HG02884 (cell line): ENCODE data around the gene MYADML2.

Experiments used
- ATAC-seq: cut with Tn5 transposase; IDR thresholded peaks from one replicate; pipeline ENCODE4 v1.9.1; 2021; ENCODE audit warnings: mild to moderate bottlenecking, moderate library complexity; ENCODE audit not compliant: unreplicated experiment

MYADML2 gene

DNA sequence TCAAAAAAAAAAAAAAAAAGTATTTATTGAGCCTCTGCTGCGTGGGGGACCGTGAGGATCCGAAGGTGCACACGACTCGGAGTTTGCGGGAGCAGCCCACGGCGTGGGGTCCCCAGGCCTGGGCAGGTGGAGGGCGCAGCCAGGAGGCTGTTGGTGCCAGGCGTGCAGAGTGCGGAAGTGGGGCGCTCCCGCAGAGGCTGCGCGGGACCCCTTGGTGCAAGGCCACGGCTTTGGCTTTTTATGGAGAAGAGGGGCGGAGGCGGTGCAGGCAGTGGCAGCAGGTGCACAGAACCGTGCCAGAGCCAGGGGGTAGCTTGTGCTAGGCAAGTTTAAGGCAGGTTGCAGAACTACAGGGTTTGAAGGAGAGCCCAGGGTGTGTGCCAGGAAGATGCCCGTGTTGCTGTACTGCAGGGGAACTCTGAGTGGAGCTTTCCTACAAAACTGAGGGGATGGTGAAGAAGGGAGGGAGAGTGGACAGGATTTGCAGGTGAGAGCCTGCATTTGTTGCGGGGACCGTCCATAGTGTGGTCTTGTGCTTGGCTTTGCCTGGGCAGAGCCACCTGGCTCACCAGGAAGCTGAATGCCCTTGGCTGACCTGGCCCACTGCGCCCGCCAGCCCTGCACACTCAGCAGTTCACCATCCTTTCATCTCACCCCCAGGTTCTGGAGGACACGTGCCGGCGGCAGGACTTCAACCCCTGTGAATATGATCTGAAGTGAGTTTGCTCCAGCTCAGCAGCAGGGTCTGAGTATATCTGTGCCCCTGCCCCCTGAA lies 31.7 kb upstream of the MYADML2 start:
- ATAC-seq = no peak

DNA sequence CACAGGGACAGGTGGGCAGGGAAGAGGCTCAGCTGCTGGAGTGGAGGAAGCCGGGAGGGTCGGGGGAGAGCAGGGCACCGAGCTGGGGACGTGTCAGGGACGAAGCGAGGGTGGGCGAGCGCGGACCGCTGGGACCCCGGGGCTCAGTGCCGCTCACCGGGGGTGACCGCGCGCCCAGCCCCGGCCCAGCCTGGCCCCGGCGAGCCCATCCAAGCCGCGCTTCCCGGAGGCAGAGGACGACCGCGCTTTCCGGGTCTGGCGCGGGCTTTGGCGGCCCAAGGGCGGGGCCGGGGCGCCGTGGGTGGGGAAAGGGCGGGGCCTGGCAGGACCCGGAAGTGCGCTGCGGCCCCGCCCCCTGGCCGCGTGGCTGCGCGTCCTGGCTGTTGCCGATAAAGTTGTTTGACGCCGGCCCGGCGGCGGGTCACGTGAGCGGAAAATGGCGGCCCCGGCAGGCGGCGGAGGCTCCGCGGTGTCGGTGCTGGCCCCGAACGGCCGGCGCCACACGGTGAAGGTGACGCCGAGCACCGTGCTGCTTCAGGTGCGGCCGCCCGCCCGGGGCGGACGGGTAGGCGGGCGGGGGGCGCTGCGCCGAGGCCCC lies 30.3 kb upstream of the MYADML2 start, which contains the start of gene ASPSCR1:
Gene ASPSCR1 (plus strand): TSS at position 419 of the 598 bp plus-strand sequence. CDS start 18 bp downstream, at position 437.
- ATAC-seq = peak; percentile 79

DNA sequence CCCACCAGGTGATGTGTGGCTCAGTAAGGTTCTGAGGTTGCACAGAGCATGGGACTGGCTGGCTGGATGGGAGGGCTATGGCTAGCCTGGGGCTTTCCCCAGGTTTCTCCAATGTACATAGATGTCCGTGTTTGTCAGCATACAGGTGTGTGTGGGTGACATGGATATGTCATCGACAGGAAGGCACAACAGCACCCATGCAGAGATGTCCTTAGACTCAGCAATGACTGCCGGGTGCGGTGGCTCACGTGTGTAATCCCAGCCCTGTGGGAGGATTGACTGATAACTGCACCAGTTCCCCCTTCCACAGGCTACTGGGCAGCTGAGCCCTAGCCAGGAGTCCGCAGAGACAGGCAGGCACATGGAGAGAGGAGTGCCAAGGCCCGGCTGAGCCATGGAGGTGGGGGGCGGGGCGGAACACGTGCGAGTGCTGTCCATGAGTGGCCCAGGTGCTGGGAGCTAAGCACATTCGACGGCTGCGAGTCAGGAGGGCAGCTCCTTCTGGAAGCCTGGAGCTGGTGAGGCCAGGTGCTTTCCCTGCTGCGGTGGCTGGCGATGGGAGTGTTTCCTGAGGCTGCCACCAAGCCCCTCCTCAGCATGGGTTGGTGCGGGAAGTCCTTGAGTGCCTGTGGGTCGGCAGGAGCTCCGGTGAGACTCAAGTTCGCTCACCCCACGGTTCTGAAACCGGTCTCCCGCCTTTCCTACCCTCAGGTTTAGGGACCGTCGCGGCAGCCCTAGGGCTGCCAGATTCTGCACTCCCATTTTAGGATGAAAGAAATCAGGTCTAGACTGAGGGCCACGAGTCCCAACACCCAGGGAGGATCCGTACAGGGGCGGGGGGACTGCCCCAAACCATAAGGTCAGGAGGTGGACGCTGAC lies 29.5 kb upstream of the MYADML2 start:
- ATAC-seq = no peak

DNA sequence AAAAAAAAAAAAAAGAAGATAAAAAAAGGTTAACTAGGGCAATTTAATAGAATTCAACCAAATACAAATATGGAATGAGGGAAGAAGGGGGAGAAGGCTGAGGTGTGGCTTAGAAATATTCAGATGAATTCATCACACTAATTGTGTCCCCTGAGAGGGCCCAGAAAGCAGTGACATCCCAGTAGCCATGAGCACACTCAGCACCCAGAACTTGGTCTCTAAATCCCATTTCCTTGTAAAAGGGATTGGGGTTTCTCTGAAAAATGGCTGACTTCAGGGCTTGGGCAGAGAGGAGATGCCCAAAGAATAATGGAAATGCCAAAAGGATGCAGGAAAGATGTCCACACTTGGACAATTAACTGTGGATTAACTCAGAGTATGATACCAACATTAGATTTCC lies 26.4 kb upstream of the MYADML2 start:
- no peak for ATAC-seq

DNA sequence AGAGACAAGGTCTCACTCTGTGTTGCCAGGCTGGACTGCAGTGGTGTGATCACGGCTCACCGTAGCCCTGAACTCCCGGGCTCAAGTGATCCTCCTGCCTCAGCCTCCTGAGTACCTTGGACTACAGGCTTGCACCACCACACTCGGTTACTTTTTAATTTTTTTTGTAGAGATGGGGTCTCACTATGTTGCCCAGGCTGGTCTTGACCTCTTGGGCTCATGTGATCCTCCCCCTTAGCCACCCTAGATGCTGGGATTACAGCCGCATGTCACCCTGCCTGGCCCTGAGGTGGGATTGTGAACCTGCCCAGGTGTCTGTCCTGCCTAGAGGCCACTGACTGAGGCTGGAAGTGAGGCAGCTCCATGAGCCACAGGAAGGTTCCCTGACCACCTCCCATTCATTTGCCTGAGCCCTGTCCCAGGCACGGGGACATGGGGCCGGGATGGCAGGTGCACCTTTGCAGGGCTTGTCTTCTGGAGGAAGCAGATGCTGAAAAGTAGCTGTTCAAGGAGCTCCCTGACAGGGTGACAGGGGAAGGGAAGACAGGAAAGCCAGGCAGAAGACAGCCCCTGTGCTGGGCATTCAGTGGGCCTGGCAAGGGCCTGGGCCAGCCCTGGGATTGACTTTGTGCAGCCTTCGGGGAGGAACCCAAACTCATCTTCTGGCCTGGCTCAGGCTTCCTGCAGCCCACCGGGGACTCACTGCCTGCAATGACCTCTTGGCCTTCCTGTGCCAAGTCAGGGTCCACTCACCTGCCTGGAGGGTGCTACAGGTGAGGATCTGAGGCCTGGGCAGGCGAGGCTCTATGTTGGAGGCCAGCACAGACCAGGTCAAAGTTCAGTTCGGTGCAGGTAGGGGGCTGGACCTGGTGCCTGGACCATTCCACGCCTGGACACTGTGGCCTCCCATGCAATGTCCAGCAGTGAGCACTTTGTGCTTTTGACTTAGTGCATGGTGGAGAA lies 22.1 kb upstream of the MYADML2 start:
- ATAC-seq = no peak

DNA sequence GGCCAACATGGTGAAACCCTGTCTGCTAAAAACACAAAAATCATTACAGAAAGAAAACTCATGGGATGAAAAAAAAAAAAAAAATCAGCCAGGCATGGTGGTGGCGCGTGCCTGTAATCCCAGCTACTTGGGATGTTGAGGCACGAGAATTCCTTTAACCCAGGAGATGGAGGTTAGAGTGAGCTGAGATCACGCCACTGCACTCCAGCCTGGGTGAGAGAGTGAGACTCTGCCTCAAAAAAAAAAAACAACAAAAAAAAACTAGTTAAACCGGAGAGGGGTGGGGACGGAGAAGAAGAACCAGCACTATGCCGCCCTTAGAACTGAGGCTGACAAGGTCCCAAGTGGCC lies 21.3 kb upstream of the MYADML2 start:
- ATAC-seq = no peak

DNA sequence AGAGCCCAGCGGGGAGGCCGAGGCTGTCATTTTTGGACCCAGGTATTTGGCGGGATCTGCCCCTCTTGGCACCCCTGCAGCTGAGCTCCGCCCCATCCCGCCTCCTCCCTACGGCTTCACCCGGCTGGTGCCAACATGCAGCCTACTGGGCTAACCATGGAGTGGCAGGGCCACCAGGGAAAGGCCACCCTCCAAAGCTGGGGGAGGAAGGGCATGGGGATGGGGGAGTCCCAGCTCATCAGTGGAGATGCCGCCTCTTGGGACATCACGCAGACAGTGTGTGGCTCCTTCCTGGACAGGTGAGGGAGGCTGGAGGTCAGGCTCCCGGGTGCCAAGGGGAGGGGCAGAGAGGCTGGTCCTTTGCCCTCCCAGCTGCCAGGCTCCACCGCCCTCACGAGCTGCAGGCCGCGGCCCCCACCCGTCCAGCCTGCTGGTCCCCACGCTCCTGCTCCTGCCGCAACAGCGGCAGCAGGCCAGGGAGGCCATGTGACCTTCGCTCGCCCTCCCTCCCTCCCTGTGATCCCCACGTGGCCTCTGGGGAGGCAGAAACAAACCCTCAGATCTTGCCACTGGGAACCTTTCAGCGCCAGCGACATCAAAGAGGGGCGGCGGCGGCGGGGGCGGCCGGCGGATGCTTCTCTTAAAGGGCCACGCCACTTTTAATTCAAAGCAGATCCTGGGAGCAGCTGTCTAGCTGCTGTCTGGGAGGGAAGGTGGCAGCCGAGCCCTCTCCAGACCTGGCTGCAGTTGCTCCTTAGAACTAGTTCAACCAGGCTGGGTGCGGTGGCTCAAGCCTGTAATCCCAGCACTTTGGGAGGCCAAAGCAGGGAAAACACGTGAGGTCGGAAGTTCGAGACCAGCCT lies 20.7 kb upstream of the MYADML2 start:
- no peak for ATAC-seq

DNA sequence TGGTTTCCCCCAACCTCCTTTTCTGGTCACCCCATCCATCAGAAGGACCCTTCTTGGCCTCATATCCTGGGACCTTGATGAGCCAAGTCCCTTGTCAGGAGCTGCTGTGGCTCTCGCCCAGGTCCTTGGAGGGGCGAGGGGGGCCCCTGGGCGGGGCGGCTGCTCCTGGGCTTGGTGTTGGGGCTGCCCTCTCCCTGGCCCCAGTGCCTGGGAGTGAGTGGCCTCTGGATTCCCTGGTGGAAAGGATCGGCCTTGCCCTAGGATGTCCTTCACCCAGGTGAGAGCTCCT lies 20.2 kb upstream of the MYADML2 start:
- no peak for ATAC-seq

DNA sequence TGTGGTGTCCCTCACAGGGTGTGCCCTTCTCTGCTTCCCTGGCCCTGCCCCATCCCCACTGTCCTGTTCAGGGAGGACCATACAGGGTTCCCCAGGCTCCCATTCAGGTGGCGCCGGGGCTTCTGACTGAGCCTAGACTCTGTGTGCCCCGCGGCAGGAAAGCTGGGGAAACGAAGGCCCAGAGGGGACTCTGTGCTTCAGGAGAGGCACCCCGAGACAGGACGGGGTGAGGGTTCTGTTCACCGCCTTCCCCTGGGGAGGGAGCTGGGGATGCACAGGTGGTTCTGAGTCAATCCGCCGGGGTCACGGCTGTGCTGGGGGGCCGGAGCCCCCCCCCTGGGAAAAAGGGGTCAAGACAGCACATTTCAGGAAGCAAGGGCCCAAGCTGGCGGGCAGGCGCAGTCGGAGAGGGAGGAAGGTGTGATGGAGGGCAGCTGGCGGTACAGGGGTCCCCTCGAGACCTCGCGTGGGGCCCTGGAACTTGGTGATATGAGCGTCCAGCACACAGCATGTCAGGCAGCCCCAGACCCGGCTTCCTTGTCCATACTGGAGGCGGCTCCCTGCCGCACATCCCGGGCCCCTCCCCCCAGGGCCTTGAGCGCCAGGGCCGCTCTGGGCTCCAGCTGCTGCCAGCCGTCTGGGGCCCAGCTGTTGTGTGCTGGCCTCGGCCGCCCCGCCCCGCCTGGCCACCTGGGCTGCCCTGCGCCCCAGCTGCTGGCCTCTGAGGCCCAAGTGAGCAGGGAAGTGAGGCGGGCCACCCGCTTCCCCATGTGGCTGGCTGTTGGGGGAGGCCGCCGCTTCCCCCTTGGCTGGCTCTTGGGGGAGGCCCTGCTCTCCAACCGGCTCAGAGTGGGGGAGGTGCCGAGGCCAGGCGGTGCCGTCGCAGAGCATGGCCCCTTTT lies 19.6 kb upstream of the MYADML2 start:
- ATAC-seq = no peak

DNA sequence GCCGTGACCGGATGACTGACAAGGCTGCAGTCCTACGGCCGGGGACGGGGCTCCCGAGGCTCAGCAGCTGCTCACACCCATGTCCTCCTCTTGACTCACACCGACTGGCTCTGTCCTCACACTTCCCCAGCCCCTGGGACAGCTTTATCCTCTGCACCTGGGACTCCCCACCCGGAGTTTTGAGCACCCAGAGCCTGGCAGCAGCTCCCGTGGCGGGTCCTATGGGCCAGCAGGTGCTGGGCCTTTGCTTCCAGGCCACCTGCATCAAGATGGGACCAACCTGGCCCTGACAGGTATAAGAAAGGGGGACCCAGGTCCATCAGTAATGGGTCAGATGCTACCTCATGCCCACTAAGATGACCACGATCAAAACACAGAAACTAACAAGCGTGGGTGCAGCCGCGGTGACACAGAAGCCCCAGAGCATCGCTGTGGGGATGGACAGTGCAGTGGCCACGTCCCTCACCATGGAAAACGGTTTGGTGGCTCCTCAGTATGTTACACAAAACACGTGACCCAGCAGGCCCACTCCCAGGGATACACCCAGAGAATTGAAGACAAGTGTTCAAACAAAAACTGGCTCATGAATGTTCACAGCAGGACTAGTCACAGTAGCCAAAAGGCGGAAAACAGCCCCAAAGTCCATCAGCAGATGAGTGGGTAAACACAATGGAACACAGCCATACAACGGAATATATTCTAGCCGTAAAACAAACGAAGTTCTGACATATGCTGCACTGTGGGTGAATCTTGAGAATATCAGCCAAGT lies 17.2 kb upstream of the MYADML2 start:
- ATAC-seq = no peak

DNA sequence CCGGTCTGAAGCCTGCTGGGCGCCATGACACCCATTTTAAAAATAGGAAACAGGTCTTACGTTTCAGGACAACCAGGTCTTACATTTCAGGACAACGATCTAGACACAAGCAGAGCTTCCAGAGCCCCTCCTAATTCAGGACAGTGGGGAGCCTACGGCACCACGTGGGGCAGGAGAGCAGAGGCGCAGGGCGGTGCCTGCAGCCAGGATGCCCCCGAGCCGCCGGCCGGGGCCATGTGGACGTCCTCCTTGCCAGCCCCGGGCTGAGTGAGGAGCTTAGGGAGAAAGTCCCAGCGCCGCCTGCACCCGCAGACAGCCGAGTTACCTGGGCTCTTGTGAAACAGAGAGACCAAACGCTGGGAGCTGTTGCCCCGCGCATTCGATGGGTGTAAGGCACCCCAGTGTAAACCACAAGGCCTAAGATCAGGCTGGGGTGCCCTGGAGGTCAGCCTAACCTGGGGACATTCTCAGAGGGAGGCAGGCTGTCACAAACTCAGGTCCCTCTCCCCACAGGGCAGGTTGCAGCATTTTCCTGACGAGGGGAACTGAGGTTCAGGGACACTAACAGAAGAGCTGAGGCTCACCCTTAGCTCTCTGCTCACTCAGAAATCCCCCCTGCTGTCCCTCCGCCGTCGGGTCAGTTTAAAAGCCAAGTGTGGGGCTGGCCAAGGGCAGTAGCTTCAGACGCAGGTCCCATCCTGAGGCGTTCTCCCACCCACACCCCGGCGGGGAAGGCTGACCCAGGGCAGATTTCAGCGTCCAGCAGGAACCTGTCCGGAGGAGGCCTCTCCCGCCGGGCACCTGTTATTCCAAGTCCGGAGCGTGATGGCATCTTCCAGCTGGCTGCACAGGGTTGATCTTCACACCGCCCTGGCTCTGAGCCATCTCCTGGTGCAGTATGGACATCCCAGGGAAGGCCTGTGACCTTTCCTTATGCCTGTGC lies 15.7 kb upstream of the MYADML2 start:
- ATAC-seq = no peak

DNA sequence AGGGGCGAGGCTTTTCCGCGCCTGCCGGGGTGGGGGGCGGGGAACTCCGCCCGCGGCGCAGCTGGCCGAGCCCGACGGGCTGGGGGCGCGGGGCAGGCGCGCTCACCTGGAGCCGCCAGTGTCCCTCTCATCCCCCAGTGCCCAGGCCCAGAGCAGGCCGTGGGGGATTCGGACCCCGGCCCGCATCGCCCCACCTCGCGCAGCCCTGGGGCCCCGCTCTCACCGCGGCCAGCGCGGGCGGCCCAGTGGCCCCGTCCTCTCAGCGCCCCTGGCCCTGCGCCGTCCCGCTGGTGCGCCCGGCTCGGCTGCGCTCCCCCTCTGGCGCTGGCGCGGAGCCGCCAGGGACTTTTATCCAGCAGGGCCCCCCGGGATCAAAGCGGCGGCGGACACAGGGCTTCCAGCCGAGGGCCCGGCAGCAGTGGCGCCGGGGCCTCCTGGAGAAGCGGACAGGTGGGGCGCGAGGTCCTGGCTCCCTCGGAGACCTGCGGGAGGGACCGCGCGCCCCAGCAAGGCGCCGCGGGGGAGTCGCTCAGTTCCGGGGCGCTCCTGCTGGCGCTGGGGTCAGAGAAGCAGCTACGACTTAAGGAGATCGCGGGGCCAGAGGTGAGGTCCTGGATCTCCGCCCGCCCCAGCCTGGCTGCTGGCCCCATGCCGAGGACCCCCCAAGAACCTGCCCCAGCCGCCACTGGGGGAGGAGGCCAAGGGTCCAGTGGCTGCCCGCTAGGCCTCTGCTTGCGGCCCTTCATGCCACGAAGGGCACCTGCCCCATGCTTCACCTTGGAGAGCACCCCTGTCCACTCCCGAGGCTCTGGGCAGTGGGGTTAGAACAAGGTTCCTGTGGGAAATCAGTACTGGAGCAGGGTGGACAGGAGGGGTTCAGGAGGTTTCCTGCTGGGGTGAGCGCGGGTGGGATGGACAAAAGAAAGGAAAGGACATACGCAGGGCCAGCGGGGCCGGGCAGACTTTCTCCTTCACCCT lies 14.8 kb upstream of the MYADML2 start:
- no peak for ATAC-seq

DNA sequence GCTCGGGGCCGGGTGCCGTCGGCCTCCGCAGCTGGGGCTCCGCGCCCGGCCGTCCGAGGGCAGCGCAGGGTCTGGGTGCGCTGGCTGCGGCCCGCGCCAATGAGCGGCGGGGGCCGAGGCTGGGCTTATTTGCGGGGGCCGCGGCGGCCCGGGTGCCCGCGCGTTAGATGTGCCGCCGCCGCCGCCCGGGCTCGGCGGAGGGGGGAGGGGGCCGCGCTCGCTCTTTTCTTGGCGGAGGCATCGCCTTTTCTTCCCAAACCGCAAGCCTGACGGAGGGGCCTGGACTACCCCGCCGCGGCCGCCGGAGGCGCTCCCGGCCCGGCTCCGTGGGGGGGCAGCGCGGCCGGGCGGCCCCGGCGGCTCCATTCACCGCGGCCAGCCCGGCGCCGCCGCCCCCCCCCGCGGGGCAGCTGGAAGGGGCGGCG lies 14.1 kb upstream of the MYADML2 start, which contains the start of gene NOTUM:
Gene NOTUM (minus strand): TSS at position 101 of the 425 bp plus-strand sequence. CDS start 278 bp downstream, outside the sequence.
- ATAC-seq = no peak

DNA sequence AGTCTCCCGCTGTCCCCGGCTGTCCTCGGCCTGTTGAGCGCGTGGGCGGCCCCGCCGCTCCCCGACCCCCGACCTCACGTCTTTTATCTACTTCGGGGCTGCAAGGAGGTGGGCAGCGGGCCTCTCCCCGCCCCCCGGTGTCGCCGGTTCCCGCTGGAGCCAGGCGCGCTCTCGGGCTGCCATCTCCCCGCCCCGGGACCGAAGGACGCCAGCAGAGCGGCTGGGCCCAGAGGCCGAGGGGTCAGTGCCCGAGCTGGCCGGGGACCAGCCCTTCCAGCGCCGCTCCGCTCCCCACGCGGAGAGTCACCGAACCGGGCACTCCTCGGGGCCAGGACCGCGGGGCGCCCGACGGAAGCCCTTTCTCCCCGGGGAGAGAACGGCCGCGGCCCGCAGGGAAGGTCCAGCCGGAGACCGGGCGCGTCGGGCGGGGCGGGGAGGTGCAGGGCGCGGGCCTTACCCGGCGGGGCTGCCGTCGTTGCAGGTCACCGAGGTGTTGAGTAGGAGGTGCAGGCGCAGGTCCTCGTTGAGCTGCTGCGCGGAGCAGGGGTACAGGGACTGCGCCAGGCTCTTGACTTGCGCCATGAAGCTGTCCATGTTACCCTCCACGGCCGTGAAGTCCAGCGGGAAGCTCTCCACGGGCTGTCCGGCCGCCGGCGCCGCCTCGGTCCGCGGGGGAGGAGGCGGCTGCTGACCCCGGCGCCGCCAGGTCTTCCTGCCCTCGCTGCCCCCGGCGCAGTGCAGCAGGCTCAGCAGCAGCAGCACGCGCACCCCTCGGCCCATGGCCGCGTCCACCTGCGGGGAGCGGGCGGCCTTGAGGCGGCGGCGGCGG lies 13.3 kb upstream of the MYADML2 start:
- ATAC-seq = no peak
